CD4-positive, alpha-beta T cell treated with Interleukin-6 for 4 hours (primary cell): ENCODE measurements around the gene PNMA6A.
"Not testable (repeated sequence)": the region's sequence is repeated elsewhere in the genome, so short reads cannot be mapped to it uniquely, and the experiment has no call there.

Source experiments
- DNase-seq: peaks from one replicate; pipeline ENCODE4 v3.0.0-alpha.2; 2020; ENCODE audit warnings: mixed read lengths

The PNMA6A gene

DNA sequence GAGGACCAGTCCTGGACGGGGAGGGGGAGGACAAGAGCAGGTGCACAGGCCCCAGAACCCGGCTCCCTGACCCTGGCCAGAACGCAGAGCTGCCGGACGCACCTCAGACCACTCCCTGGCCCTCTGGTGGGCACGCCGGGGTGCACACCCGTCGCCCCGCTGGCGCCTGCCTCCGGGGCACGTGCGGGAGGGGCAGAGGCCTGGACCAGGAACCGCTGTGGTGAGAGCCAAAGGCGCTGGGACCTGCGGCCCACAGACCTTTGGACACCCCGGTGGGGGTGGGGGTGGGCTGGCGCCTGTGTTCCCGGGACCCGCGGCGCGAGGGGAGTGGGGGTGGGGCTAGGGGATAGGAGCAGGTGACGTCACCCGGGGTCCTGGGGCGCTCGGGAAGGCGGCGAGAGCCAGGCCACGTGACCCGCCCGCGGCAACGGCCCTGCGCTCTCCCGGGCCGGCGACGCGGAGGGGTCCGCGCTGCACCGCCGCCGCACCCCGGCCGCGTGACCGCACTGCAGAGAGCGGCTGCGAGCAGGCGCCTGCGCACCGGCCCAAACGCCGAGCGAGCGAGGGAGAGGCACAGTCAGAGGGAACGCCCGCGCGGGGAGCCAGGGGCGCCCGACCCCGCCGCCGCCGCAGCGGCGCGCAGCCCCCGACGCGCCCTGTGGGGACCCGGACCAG, at the start of gene PNMA6A:
TSS of gene PNMA6A (plus strand) at position 546 of the 675 bp plus-strand sequence. CDS start 609 bp downstream, outside the sequence.
- not testable (repeated sequence) for DNase-seq

- DNase-seq, result not testable (repeated sequence)
These were observed 45.8 kb upstream of the PNMA6A start for GRCh38 chrX:153026501-153026900.

GRCh38 chrX:153028487-153028886, 43.8 kb upstream of the PNMA6A start:
- not testable (repeated sequence) for DNase-seq

DNA sequence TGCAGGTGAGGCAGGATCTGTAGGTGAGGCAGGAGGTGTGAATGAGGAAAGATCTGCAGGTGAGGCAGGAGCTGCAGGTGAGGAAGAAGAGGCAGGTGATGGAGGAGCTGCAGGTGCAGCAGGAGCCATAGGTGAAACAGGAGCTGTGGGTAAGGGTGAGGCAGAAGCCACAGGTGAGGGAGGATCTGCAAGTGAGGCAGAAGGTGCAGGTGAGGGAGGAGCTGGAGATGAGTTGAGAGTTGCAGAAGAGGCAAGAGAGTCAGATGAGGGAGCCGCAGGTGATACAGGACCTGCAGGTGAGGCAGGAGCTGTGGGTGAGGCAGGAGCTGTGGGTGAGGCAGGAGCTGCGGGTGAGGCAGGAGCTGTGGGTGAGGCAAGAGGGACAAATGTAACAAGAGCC, 43.1 kb upstream of the PNMA6A start:
- no peak for DNase-seq

DNA sequence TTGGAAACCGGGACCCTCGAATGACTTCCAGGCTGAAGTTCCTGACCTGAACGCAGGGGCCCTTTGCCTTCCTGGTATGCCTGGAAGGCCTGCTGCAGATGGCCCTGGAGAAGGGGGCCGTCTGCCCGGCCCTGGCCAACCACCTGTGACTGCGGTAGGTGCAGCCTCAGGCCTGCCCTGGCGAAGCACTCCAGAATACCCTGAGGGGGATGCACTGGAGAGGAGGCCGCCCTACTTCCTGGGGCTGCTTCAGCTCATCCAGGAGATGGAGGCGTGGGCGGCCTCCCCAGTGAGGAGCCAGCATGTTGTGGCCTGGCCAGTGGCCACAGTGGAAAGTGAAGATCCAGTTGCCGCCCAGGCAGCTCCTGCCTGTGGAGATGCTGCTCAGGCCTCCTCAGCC, 42.4 kb upstream of the PNMA6A start:
- DNase-seq, result no peak

- DNase-seq, result no peak
These were observed 41.5 kb upstream of the PNMA6A start for GRCh38 chrX:153030801-153031200.

- DNase-seq, result peak; percentile 64
These were observed 39.7 kb upstream of the PNMA6A start for GRCh38 chrX:153032397-153033118.

GRCh38 chrX:153049093-153049492, 23.2 kb upstream of the PNMA6A start:
- no peak for DNase-seq

DNA sequence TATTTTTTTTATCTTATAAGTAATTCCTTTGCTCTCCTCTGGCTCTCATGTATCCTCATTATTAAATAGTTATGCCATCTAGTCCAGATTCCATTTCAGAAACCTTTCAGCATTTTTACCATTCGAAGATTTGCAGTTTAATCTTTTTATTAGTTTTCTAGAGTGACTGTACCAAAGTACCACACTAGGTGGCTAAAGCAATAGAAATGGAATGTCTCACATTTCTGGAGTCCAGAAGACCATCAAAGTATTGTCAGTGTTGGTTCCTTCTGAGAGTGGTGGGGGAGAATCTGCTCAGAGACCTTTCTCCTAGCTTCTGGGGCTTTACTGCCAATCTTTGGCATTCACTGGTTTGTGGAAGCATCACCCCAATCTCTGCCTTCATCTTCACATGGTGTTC, 19.7 kb upstream of the PNMA6A start:
- no peak for DNase-seq

- no peak for DNase-seq
These were observed 16.1 kb upstream of the PNMA6A start, which contains the start of gene PNMA3 for GRCh38 chrX:153055871-153056749. Gene PNMA3, plus strand, starts transcription at chrX:153056470. Its CDS starts 586 bp downstream, at chrX:153057056.

DNA sequence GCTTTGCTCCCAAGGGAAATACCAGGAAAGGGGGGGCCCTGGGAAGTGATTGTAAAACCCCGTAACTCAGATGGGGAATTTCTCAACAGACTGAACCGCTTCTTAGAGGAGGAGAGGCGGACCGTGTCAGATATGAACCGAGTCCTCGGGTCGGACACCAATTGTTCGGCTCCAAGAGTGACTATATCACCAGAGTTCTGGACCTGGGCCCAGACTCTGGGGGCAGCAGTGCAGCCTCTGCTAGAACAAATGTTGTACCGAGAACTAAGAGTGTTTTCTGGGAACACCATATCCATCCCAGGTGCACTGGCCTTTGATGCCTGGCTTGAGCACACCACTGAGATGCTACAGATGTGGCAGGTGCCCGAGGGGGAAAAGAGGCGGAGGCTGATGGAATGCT, 15.0 kb upstream of the PNMA6A start:
- DNase-seq, result no peak

DNA sequence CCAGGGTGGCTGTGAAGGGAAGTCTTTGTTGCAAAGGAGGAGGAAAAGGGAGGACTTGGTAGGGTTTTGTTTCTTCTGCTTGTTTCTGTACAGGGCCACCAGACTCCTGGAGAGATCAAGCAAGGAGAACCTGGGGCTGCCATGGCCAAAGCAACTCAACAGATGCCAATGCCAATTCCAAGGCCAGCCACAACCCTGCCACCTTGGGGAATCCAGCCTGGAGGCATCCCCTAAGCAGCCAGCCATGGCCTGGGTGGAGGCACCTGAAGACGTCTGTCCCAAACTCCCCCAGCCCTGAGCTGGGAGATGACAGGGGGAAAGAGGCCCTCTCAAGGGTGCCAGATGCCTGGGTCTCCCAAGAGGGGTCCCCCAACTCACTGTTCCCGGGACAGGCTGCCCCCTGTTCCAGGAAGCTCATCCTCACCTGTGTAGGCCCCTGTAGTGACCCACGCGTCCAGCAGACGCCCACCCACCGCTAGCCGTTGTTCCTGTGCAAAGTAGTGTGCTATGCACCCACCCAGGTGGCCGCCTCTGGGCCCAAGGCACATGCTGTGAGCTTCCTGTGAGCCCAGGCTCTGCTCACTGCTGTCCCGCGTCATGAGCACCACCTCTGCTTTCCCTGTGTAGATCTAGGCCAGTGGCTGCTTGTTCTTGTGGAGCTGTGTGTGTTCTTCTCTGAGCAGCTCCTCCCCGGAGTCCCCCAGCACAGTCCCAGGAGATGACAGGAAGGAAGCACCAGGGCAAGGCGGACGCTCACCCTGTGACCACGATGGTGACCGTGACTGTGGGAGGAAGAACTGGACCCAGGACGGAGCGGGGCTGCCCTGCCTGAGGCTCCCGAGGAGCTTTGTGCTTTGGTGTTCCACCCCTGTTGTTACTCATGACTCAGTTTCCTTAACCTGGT, 12.8 kb upstream of the PNMA6A start:
- no peak for DNase-seq

GRCh38 chrX:153060095-153060445, 12.2 kb upstream of the PNMA6A start:
- DNase-seq, result no peak

DNA sequence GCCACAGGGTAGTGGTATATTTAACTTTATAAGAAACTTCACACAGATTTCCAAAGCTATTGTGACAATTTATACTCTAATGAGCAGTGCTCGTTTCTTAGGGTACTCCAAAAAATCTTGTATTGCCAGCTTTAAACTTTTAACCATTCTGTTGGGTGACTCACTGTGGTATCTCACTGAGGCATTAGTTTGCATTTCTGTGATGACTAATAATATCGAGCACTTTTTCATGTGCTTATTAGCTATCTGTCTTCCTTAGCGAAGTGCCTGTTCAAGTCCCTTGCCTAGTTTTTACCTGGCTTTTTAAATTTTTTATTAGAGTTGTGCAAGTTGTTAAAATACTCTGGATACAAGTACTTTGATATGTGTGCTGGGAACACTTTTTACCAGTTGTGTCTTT, 10.5 kb upstream of the PNMA6A start:
- DNase-seq, result no peak

DNA sequence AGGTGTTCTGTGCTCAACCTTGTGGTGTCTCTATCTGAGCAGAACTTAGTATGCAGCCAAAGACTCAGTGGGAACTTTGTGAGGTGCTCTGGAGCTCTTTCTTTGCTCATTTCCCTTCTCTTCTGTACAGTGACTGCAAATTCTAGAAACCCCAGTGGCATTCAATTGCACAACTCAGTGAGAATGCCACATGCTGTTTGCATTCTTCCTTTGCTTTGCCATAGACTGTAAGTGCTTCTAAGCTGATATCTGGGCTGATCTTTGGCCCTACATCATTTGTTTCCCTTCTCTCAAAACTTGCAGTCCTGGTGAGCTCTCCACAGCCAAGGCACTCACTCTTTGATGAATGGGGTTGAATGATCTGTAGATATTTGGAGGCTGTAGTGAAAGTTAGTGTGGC, 8.9 kb upstream of the PNMA6A start:
- DNase-seq, result no peak

DNA sequence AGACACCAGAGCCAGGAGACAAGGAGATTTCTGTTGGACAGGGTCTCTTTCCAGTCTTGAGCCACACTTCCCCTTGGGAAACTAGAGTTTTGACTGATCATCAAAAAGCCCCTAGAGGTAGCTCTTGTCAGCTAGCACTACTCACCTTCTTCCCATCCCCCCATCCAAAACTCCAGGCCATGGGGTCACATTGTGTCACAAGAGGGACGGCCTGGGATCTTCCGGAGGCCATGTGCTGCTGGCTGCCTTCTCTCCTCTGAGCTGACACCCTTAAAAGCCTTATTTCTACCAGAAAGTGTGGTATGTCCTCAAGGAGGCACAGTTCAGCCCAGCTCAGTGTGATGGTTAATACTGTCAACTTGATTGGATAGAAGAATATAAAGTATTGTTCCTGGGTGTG, 8.2 kb upstream of the PNMA6A start:
- no peak for DNase-seq

GRCh38 chrX:153065389-153065788, 6.9 kb upstream of the PNMA6A start:
- no peak for DNase-seq

DNA sequence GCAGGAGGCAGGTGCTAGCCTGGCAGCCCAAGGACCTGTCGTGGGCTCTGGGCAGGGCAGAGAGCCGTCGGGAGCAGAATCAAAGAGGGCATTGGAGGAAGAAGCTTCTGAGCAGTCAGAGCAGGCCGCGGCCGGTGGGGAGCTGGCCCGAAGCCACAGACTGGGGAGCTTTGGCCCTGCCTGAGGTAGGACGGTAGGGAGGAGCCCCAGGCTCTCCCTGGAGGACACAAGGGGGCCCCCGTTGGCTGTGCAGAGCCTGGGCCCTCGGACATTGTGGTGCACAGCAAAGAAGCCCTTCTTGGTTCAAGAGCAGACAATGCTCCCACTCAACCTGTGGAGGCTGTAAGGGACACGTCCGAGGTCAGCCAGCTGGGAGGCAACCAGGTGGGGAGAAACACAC, 5.9 kb upstream of the PNMA6A start:
- not testable (repeated sequence) for DNase-seq

DNA sequence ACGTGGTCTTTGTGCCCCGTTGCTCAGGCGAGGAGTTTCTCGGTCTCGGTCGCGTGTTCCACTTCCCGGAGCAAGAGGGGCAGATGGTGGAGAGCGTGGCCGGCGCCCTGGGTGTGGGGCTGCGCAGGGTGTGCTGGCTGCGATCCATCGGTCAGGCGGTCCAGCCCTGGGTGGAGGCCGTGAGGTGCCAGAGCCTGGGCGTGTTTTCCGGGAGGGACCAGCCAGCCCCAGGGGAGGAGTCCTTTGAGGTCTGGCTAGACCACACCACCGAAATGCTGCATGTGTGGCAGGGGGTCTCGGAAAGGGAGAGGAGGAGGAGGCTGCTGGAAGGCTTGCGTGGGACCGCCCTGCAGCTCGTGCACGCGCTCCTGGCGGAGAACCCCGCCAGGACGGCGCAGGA, 1.1 kb downstream of the PNMA6A start:
- DNase-seq, result not testable (repeated sequence)

GRCh38 chrX:153074262-153074899, 2.1 kb downstream of the PNMA6A start:
- no peak for DNase-seq

DNA sequence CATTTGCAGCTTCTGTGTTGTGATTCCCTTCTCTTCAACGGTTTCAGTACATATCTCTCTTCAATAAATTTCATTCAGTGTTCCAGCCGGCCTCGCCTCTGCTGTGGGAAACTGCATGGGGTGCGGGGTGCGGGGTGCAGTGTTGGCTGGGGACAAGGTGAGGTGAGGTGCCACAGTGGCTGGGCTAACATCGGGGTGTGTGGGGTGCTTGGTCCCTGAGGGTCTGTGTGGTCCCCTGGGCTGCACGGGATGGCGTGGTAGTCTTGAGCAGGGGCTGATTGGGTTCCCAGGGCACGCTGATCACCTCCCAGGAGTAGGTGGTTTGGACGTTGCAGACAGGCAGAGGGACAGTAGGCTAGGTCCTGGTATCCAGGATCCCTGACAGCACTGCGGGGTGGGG, 2.7 kb downstream of the PNMA6A start:
- DNase-seq, result no peak

DNA sequence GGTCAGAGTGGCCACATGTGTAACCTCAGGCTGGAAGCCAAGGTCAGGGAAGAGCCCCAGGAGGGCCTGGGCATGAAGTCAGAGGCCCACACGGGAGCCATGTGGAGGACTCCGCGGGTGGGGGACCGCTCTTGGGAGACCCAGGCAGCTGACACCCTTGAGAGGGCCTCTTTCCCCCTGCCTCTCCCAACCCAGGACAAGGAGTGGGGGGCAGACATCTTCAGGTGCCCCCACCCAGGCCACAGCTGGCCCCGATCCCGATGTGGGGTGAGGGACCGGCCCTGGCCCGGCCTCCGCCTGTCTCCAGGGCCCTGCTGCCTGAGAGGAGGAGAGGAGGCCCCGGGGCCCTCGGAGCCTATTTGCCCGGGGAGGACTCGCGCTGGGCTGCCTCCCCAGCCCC, 3.1 kb downstream of the PNMA6A start:
- DNase-seq, result no peak
